Body of pancreas (tissue), 4 donors: Measurements from ENCODE around the gene SHISA7. TPM values are rescaled to one million over a fixed set of nuclear protein-coding genes. Genes with fewer than 3 reads are reported as not detected.

Experiments used
- ATAC-seq: fragments of 150-250 bp; one replicate; pipeline ENCODE4 v1.9.1; 2016
- DNase-seq, 4 donors: peaks; one replicate each; pipeline ENCODE4 v3.0.0-alpha.2; 2019
- H3K27ac ChIP-seq, 4 donors: fragments of 200-600 bp; sonication (generic); 1 replicate in 3 of 4; 2 replicates in 1 of 4; pipeline versions ENCODE4 v1.5.1 to v1.6.1; 2016 to 2019; ENCODE audit warnings: mild to moderate bottlenecking in 1 of 4, mixed read lengths in 1 of 4, moderate library complexity in 1 of 4
- H3K27me3 ChIP-seq, 2 donors: fragments of 200-600 bp; sonication (generic); one replicate each; pipeline ENCODE4 v1.6.0; 2016; ENCODE audit warnings: mild to moderate bottlenecking in 1 of 2
- H3K36me3 ChIP-seq, 2 donors: fragments of 200-600 bp; sonication (generic); replicated peaks in 1 of 2; 2 replicates each; pipeline ENCODE4 v1.5.1; 2016; ENCODE audit warnings: low read depth in 2 of 2; ENCODE audit not compliant: insufficient read depth in 1 of 2
- H3K4me1 ChIP-seq: fragments of 200-600 bp; sonication (generic); one replicate; pipeline ENCODE4 v1.6.0; 2016
- H3K4me3 ChIP-seq, 2 donors: fragments of 200-600 bp; sonication (generic); 1 replicate in 1 of 2; 2 replicates in 1 of 2; pipeline ENCODE4 v1.5.1; 2016 to 2019
- H3K9me3 ChIP-seq, 3 donors: fragments of 200-600 bp; sonication (generic); 1 replicate in 2 of 3; 2 replicates in 1 of 3; pipeline ENCODE4 v1.5.1; 2016
- POLR2A ChIP-seq, 3 donors: fragments of 450-650 bp; IDR thresholded peaks; one replicate each; pipeline ENCODE4 v1.6.1; 2016; ENCODE audit warnings: antibody characterized with exemption in 3 of 3, mild to moderate bottlenecking in 2 of 3
- WGBS, 2 donors: methylation state at CpG; one replicate each; pipeline ENCODE4 v1.1.5; 2017; 5-methylcytosine and 5-hydroxymethylcytosine counted together
- intact Hi-C: fragments of 100-400 bp; cut with DNase I; formaldehyde crosslinking; loops from one replicate; pipeline ENCODE4 v1.15.1; 2023
- total RNA-seq, 2 donors: library from RNA; depleted of rRNA; stranded (reverse); fragments of >200 nt; gene quantifications; one replicate each; pipeline ENCODE4 v1.1.0, GENCODE V29; 2016
- TF ChIP-seq, protein P1 (sequence below), 7 experiments: fragments of 450-650 bp in 4 of 7; fragments of 200-600 bp in 3 of 7; sonication (generic) in 3 of 7; IDR thresholded peaks; one replicate each; pipeline ENCODE4 v1.5.1; 2016 to 2019; ENCODE audit warnings: antibody characterized with exemption in 7 of 7

SHISA7 gene
- total RNA-seq, 2 donors from 2014 or later, result not detected

DNA sequence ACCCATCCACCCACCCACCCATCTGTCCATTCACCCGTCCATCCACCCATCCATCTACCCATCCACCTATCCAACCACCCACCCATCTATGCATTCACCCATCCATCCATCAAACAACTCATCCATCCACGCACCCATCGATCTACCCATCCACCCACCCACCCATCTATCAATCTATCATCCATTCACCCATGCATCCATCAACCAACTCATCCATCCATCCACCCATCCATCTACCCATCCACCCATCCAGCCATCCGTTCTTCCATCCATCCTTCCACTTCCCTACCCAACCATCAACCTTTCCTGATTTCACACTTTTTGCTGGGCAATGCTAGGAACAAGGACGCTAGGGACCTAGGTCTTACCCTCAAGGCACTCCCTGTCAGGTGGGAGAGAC lies 61.1 kb downstream of the SHISA7 start:
- TF ChIP-seq, protein P1, sequence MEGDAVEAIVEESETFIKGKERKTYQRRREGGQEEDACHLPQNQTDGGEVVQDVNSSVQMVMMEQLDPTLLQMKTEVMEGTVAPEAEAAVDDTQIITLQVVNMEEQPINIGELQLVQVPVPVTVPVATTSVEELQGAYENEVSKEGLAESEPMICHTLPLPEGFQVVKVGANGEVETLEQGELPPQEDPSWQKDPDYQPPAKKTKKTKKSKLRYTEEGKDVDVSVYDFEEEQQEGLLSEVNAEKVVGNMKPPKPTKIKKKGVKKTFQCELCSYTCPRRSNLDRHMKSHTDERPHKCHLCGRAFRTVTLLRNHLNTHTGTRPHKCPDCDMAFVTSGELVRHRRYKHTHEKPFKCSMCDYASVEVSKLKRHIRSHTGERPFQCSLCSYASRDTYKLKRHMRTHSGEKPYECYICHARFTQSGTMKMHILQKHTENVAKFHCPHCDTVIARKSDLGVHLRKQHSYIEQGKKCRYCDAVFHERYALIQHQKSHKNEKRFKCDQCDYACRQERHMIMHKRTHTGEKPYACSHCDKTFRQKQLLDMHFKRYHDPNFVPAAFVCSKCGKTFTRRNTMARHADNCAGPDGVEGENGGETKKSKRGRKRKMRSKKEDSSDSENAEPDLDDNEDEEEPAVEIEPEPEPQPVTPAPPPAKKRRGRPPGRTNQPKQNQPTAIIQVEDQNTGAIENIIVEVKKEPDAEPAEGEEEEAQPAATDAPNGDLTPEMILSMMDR (IDR thresholded peaks at IDR 0.05), result no peak
- no peak for TF ChIP-seq POLR2A (IDR thresholded peaks at IDR 0.05)
- Histone ChIP-seq H3K9me3 (no peaks in the 10 kb centered on the region), H3K27me3 (no peaks in the 10 kb centered on the region), H3K27ac (no peak overlapping the region), H3K36me3 (no peaks in the 10 kb centered on the region), H3K4me1 (peaks cover 33% of the 10 kb centered on the region), H3K4me3 (no peak overlapping the region)
- intact Hi-C loops, result loop anchor here (10.0 kb wide), 1 partner anchor 77 kb away; no protein-coding TSS in a partner anchor
- no peak for DNase-seq
- ATAC-seq, result no peak
- WGBS, 2 donors, result 100% methylated on average over 5 of the region's 5 CpGs

DNA sequence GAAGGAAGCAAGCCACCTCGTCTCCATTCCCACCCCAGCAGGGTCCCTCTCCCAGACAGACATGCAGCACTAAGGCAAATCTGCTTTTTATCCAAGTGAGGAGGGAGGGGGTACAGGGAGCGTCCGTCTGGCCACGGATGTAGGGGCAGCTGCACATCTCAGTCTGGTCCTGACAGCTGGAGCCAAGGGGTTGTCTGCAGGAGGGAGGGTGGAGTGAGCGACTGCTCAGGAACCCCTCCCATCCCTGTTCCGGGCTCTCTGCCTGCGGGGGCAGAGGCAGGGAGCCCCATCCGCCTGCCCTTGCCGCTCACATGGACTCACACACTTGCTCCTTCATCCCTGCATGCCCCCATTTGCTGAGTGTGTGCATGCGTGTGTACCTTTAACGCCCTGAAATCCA lies 63.9 kb downstream of the SHISA7 start:
- ATAC-seq, result no peak
- H3K9me3 ChIP-seq, result no peaks in the 10 kb centered on the region
- peaks cover 0 to under 1% of the 10 kb centered on the region in 2 donors for H3K27me3 ChIP-seq
- WGBS, 2 donors, result 73 to 85% methylated on average over 10 to 11 of the region's 11 CpGs
- H3K27ac ChIP-seq, result no peak overlapping the region
- H3K4me3 ChIP-seq, result no peak overlapping the region
- TF ChIP-seq POLR2A (IDR thresholded peaks at IDR 0.05), result no peak
- TF ChIP-seq, protein P1 (IDR thresholded peaks at IDR 0.05), result no peak
- no peak for DNase-seq
- peaks cover 23% of the 10 kb centered on the region for H3K4me1 ChIP-seq
- intact Hi-C loops, result no loop called here
- no peaks in the 10 kb centered on the region for H3K36me3 ChIP-seq

Other genes starting within 250 kb of the SHISA7 start
- 10 to 100 TPM; 14.8 to 15.8 TPM for gene PTPRH, start 233.8 kb downstream of the SHISA7 start, total RNA-seq
- 1 to 10 TPM; 1.6 to 3.0 TPM for gene TMEM86B, start 214.5 kb downstream of the SHISA7 start, total RNA-seq
- gene PPP6R1, start 184.3 kb downstream of the SHISA7 start, total RNA-seq, result 10 to 100 TPM; 19.2 to 20.8 TPM
- gene HSPBP1, start 163.2 kb downstream of the SHISA7 start, total RNA-seq, result 10 to 100 TPM; 12.5 to 51.1 TPM
- gene BRSK1, start 159.3 kb downstream of the SHISA7 start, total RNA-seq, result 1 to 10 TPM in 1 of 2 donors, under 1 TPM in 1; 0.66 to 1.0 TPM
- gene TMEM150B, start 118.0 kb downstream of the SHISA7 start, total RNA-seq, result 1 to 10 TPM in 1 of 2 donors, not detected in 1; 1.0 TPM
- 10 to 100 TPM; 14.8 to 17.6 TPM for gene KMT5C, start 103.4 kb downstream of the SHISA7 start, total RNA-seq
- 1 to 10 TPM in 1 of 2 donors, not detected in 1; 1.6 TPM for gene COX6B2, start 88.6 kb downstream of the SHISA7 start, total RNA-seq
- not detected for gene GARIN5B, start 80.0 kb downstream of the SHISA7 start, total RNA-seq
- gene IL11, start 72.8 kb downstream of the SHISA7 start, total RNA-seq, result not detected
- not detected for gene TMEM190, start 66.5 kb downstream of the SHISA7 start, total RNA-seq
- 10 to 100 TPM; 12.5 to 53.4 TPM for gene TMEM238, start 59.0 kb downstream of the SHISA7 start, total RNA-seq
- gene RPL28, start 57.4 kb downstream of the SHISA7 start, total RNA-seq, result 100 to 1,000 TPM; 113 to 268 TPM
- 1 to 10 TPM; 6.5 to 7.9 TPM for gene UBE2S, start 35.5 kb downstream of the SHISA7 start, total RNA-seq
- 10 to 100 TPM; 38.4 to 75.8 TPM for gene ISOC2, start 18.3 kb upstream of the SHISA7 start, total RNA-seq
- gene C19orf85, start 21.5 kb upstream of the SHISA7 start, total RNA-seq, result not detected
- 1 to 10 TPM; 3.4 to 8.2 TPM for gene ZNF628, start 33.3 kb upstream of the SHISA7 start, total RNA-seq
- 1 to 10 TPM; 4.2 to 8.2 TPM for gene NAT14, start 41.9 kb upstream of the SHISA7 start, total RNA-seq
- gene SSC5D, start 45.1 kb upstream of the SHISA7 start, total RNA-seq, result 1 to 10 TPM; 2.6 to 3.3 TPM
- not detected for gene SBK2, start 93.8 kb upstream of the SHISA7 start, total RNA-seq
- not detected for gene SBK3, start 102.2 kb upstream of the SHISA7 start, total RNA-seq
- gene ZNF579, start 137.5 kb upstream of the SHISA7 start, total RNA-seq, result 1 to 10 TPM; 3.3 to 6.2 TPM
- gene FIZ1, start 156.2 kb upstream of the SHISA7 start, total RNA-seq, result 10 to 100 TPM in 1 of 2 donors, 1 to 10 TPM in 1; 5.7 to 13.5 TPM
- 10 to 100 TPM; 29.7 to 45.4 TPM for gene ZNF524, start 157.0 kb upstream of the SHISA7 start, total RNA-seq
- gene ZNF865, start 162.3 kb upstream of the SHISA7 start, total RNA-seq, result 10 to 100 TPM in 1 of 2 donors, 1 to 10 TPM in 1; 6.5 to 14.8 TPM
- 1 to 10 TPM; 6.9 to 9.6 TPM for gene ZNF784, start 181.3 kb upstream of the SHISA7 start, total RNA-seq
- gene ZNF580, start 197.7 kb upstream of the SHISA7 start, total RNA-seq, result 10 to 100 TPM; 29.7 to 36.1 TPM
- 10 to 100 TPM; 16.8 to 20.2 TPM for gene ZNF581, start 200.3 kb upstream of the SHISA7 start, total RNA-seq
- 10 to 100 TPM in 1 of 2 donors, 1 to 10 TPM in 1; 5.9 to 15.0 TPM for gene CCDC106, start 204.9 kb upstream of the SHISA7 start, total RNA-seq
- 100 to 1,000 TPM in 1 of 2 donors, 10 to 100 TPM in 1; 53.4 to 106 TPM for gene U2AF2, start 211.7 kb upstream of the SHISA7 start, total RNA-seq
- 10 to 100 TPM; 52.1 to 52.4 TPM for gene EPN1, start 231.9 kb upstream of the SHISA7 start, total RNA-seq